Activated naive CD8-positive, alpha-beta T cell treated with anti-CD3 and anti-CD28 coated beads, Interleukin-2, amount 10 ng/mL, durations not matched to agents 7 days and 5 days (primary cell): ENCODE measurements around the gene KLC3. TPM values are rescaled to one million over a fixed set of nuclear protein-coding genes. Genes with fewer than 3 reads are reported as not detected.

ENCODE experiments used
- ATAC-seq: fragments of 150-1000 bp; cut with Tn5 transposase; one replicate; pipeline ENCODE4 v1.10.0; 2021; ENCODE audit warnings: low read depth, moderate library complexity
- POLR2A ChIA-PET: fragments of 350-600 bp; sonication (Branson Sonifier 250); formaldehyde crosslinking; loops from one replicate; lab custom pipeline; 2021; ENCODE audit warnings: antibody characterized with exemption; lab: Charles Lee
- DNase-seq: peaks from one replicate; pipeline ENCODE4 v3.0.0; 2021
- H3K27ac Mint-ChIP-seq: one replicate; pipeline ENCODE4 v1.8.0; 2022; ENCODE audit warnings: mild to moderate bottlenecking, mixed read lengths
- H3K27me3 Mint-ChIP-seq: one replicate; pipeline ENCODE4 v1.8.0; 2022; ENCODE audit warnings: mild to moderate bottlenecking, moderate library complexity, mixed read lengths
- H3K36me3 Mint-ChIP-seq: one replicate; pipeline ENCODE4 v1.8.0; 2021; ENCODE audit warnings: mild to moderate bottlenecking, mixed read lengths
- H3K4me1 Mint-ChIP-seq: one replicate; pipeline ENCODE4 v1.8.0; 2021; ENCODE audit warnings: mixed read lengths
- H3K4me3 Mint-ChIP-seq: one replicate; pipeline ENCODE4 v1.8.0; 2022; ENCODE audit warnings: mild to moderate bottlenecking, moderate library complexity, mixed read lengths
- H3K9me3 Mint-ChIP-seq: one replicate; pipeline ENCODE4 v1.8.0; 2021; ENCODE audit warnings: mixed read lengths
- total RNA-seq, 2 experiments: library from RNA; stranded (reverse); gene quantifications; one replicate each; pipeline ENCODE4 v1.2.3, GENCODE V29; 2021

KLC3 gene
- total RNA-seq, 2 experiments from 2014 or later: not detected

GRCh38 chr19:45356760-45357444 lies 16.4 kb downstream of the KLC3 start:
- DNase-seq: no peak
- no peaks in the 10 kb centered on the region for H3K9me3 Mint-ChIP-seq
- no peak for ATAC-seq
- peaks cover 4% of the 10 kb centered on the region for H3K4me1 Mint-ChIP-seq
- H3K4me3 Mint-ChIP-seq: no peak overlapping the region
- H3K27ac Mint-ChIP-seq: no peak overlapping the region
- H3K27me3 Mint-ChIP-seq: no peaks in the 10 kb centered on the region
- POLR2A ChIA-PET: no interaction called here
- H3K36me3 Mint-ChIP-seq: peaks cover 12% of the 10 kb centered on the region

- Mint-ChIP-seq H3K36me3 (peaks cover 12% of the 10 kb centered on the region), H3K4me1 (peaks cover 4% of the 10 kb centered on the region), H3K27ac (no peak overlapping the region), H3K9me3 (no peaks in the 10 kb centered on the region), H3K4me3 (no peak overlapping the region), H3K27me3 (no peaks in the 10 kb centered on the region)
- ATAC-seq (no peak), DNase-seq (no peak)
- POLR2A ChIA-PET: interaction anchor here (0.6 kb wide), 1 partner anchor 29 kb away, joined by 5 read pairs; no protein-coding TSS in a partner anchor
These were observed 16.9 kb downstream of the KLC3 start for GRCh38 chr19:45357445-45357783.

GRCh38 chr19:45358213-45358792 lies 17.8 kb downstream of the KLC3 start:
- no peak for DNase-seq
- H3K4me3 Mint-ChIP-seq: no peak overlapping the region
- no peaks in the 10 kb centered on the region for H3K27me3 Mint-ChIP-seq
- H3K27ac Mint-ChIP-seq: peak overlapping the region; percentile 30
- POLR2A ChIA-PET: no interaction called here
- H3K36me3 Mint-ChIP-seq: peaks cover 12% of the 10 kb centered on the region
- ATAC-seq: no peak
- H3K9me3 Mint-ChIP-seq: no peaks in the 10 kb centered on the region
- peaks cover 4% of the 10 kb centered on the region for H3K4me1 Mint-ChIP-seq

- H3K27ac Mint-ChIP-seq: no peak overlapping the region
- no peaks in the 10 kb centered on the region for H3K27me3 Mint-ChIP-seq
- H3K36me3 Mint-ChIP-seq: peaks cover 5% of the 10 kb centered on the region
- ATAC-seq (no peak), DNase-seq (no peak)
- no peaks in the 10 kb centered on the region for H3K9me3 Mint-ChIP-seq
- H3K4me1 Mint-ChIP-seq: peaks cover 3% of the 10 kb centered on the region
- H3K4me3 Mint-ChIP-seq: no peak overlapping the region
- POLR2A ChIA-PET: no interaction called here
These were observed 21.1 kb downstream of the KLC3 start for GRCh38 chr19:45361608-45362007.

GRCh38 chr19:45362291-45362690 lies 21.7 kb downstream of the KLC3 start:
- Mint-ChIP-seq H3K9me3 (no peaks in the 10 kb centered on the region), H3K36me3 (peaks cover 5% of the 10 kb centered on the region), H3K4me3 (no peak overlapping the region), H3K4me1 (peaks cover 3% of the 10 kb centered on the region), H3K27me3 (no peaks in the 10 kb centered on the region), H3K27ac (no peak overlapping the region)
- DNase-seq: no peak
- ATAC-seq: no peak
- POLR2A ChIA-PET: no interaction called here

- Mint-ChIP-seq H3K36me3 (peaks cover 5% of the 10 kb centered on the region), H3K4me3 (no peak overlapping the region), H3K27me3 (no peaks in the 10 kb centered on the region), H3K27ac (no peak overlapping the region), H3K4me1 (peaks cover 8% of the 10 kb centered on the region), H3K9me3 (no peaks in the 10 kb centered on the region)
- ATAC-seq (no peak), DNase-seq (no peak)
- POLR2A ChIA-PET: no interaction called here
These were observed 23.4 kb downstream of the KLC3 start for GRCh38 chr19:45363861-45364459.

GRCh38 chr19:45364696-45365095 lies 24.1 kb downstream of the KLC3 start:
- H3K4me3 Mint-ChIP-seq: no peak overlapping the region
- DNase-seq: no peak
- peaks cover 9% of the 10 kb centered on the region for H3K4me1 Mint-ChIP-seq
- H3K9me3 Mint-ChIP-seq: no peaks in the 10 kb centered on the region
- POLR2A ChIA-PET: no interaction called here
- H3K27me3 Mint-ChIP-seq: no peaks in the 10 kb centered on the region
- no peak for ATAC-seq
- H3K36me3 Mint-ChIP-seq: peaks cover 5% of the 10 kb centered on the region
- no peak overlapping the region for H3K27ac Mint-ChIP-seq

- no peaks in the 10 kb centered on the region for H3K36me3 Mint-ChIP-seq
- ATAC-seq (no peak), DNase-seq (no peak)
- H3K4me1 Mint-ChIP-seq: peaks cover 14% of the 10 kb centered on the region
- H3K27ac Mint-ChIP-seq: no peak overlapping the region
- no peak overlapping the region for H3K4me3 Mint-ChIP-seq
- peaks cover 3% of the 10 kb centered on the region for H3K27me3 Mint-ChIP-seq
- POLR2A ChIA-PET: no interaction called here
- no peaks in the 10 kb centered on the region for H3K9me3 Mint-ChIP-seq
These were observed 27.6 kb downstream of the KLC3 start for GRCh38 chr19:45368127-45368526.

GRCh38 chr19:45368737-45369340 lies 28.3 kb downstream of the KLC3 start:
- POLR2A ChIA-PET: no interaction called here
- no peak overlapping the region for H3K27ac Mint-ChIP-seq

GRCh38 chr19:45370410-45371204 lies 30.1 kb downstream of the KLC3 start, which contains the start of gene ERCC2:
ERCC2 (minus strand) TSS chr19:45370573; CDS start chr19:45370540, 33 bp downstream.
- Mint-ChIP-seq H3K36me3 (no peaks in the 10 kb centered on the region), H3K27ac (peak within 1 kb of the TSS; percentile 99), H3K27me3 (peaks cover 5% of the 10 kb centered on the region), H3K4me1 (peaks cover 14% of the 10 kb centered on the region), H3K4me3 (peak within 1 kb of the TSS; percentile 96), H3K9me3 (no peaks in the 10 kb centered on the region)
- ATAC-seq (peak; percentile 100), DNase-seq (peak; percentile 99)
- POLR2A ChIA-PET: interaction anchor here (0.5 to 1.3 kb wide), 4 partner anchors 16 to 35 kb away, joined by 3 to 4 read pairs (median 3); no protein-coding TSS in a partner anchor

More at GRCh38 chr19:45368737-45369340, 28.3 kb downstream of the KLC3 start:
- no peak for ATAC-seq
- H3K4me3 Mint-ChIP-seq: peak overlapping the region; percentile 54
- H3K27me3 Mint-ChIP-seq: peaks cover 3% of the 10 kb centered on the region
- DNase-seq: no peak
- H3K36me3 Mint-ChIP-seq: no peaks in the 10 kb centered on the region
- H3K4me1 Mint-ChIP-seq: peaks cover 14% of the 10 kb centered on the region
- no peaks in the 10 kb centered on the region for H3K9me3 Mint-ChIP-seq

- POLR2A ChIA-PET: no interaction called here
- Mint-ChIP-seq H3K9me3 (no peaks in the 10 kb centered on the region), H3K4me1 (peaks cover 2% of the 10 kb centered on the region), H3K36me3 (no peaks in the 10 kb centered on the region), H3K27me3 (peaks cover 8% of the 10 kb centered on the region), H3K27ac (no peak overlapping the region), H3K4me3 (no peak overlapping the region)
- ATAC-seq (no peak), DNase-seq (no peak)
These were observed 35.6 kb downstream of the KLC3 start for GRCh38 chr19:45376045-45376724.

GRCh38 chr19:45380107-45380506 lies 39.6 kb downstream of the KLC3 start:
- Mint-ChIP-seq H3K27ac (no peak overlapping the region), H3K36me3 (no peaks in the 10 kb centered on the region), H3K9me3 (no peaks in the 10 kb centered on the region), H3K4me3 (no peak overlapping the region), H3K27me3 (peaks cover 7% of the 10 kb centered on the region), H3K4me1 (no peaks in the 10 kb centered on the region)
- ATAC-seq: no peak
- DNase-seq: no peak
- POLR2A ChIA-PET: no interaction called here
